Esophagus squamous epithelium (tissue), 4 donors: ENCODE data around the gene CHST10.

ENCODE experiments used
- POLR2A ChIP-seq, 4 donors: fragments of 450-650 bp; IDR thresholded peaks; one replicate each; pipeline ENCODE4 v1.6.1; 2017; ENCODE audit warnings: antibody characterized with exemption in 4 of 4, mild to moderate bottlenecking in 4 of 4, moderate library complexity in 3 of 4
- TF ChIP-seq, protein P1 (sequence below), 6 experiments: fragments of 450-650 bp in 4 of 6; fragments of 200-600 bp in 2 of 6; sonication (generic) in 2 of 6; IDR thresholded peaks; one replicate each; pipeline ENCODE4 v1.5.1; 2016 to 2019; ENCODE audit warnings: antibody characterized with exemption in 6 of 6, mild to moderate bottlenecking in 4 of 6, moderate library complexity in 4 of 6

DNA sequence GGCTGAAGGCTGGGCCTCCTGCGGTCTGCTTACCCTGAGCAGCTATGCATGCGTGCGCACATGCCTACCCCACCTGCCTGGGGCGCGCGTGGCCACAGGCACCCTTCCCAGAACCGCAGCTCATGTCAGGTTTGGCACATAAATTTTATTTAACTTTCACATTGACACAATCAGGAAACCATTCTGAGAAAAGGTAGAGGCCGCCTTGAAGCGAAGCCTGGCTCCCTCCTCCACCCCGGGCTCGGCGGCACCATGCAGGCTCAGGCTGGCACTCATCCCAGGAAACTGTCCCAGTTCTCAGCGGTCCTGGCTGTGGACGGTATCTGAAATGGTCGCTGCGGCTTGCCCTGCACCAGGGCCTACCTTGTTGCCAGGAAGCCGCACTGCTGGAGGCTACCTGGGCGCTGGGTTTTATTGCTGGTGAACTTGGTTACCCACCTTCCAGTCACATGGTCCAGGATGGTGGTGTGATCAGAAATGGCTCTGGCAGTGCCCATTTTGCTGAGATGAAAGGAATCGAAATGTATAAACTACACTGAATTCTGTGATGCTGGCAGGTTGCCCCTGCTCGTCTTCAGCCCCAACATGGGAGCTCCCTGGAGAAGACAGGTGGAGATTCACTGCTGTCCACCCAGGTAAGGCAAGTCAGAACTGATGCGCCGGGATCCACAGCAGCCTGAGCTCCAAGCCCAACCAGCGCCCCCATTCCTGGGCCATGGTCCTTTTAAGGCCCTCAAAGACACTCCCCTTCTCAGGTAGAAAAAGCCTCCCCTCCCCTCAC, 25.5 kb downstream of the CHST10 start:
- TF ChIP-seq, protein P1, sequence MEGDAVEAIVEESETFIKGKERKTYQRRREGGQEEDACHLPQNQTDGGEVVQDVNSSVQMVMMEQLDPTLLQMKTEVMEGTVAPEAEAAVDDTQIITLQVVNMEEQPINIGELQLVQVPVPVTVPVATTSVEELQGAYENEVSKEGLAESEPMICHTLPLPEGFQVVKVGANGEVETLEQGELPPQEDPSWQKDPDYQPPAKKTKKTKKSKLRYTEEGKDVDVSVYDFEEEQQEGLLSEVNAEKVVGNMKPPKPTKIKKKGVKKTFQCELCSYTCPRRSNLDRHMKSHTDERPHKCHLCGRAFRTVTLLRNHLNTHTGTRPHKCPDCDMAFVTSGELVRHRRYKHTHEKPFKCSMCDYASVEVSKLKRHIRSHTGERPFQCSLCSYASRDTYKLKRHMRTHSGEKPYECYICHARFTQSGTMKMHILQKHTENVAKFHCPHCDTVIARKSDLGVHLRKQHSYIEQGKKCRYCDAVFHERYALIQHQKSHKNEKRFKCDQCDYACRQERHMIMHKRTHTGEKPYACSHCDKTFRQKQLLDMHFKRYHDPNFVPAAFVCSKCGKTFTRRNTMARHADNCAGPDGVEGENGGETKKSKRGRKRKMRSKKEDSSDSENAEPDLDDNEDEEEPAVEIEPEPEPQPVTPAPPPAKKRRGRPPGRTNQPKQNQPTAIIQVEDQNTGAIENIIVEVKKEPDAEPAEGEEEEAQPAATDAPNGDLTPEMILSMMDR (IDR thresholded peaks at IDR 0.05): no peak
- TF ChIP-seq POLR2A (IDR thresholded peaks at IDR 0.05): no peak
